ENCODE results near the gene RBM26.

RBM26 gene

DNA sequence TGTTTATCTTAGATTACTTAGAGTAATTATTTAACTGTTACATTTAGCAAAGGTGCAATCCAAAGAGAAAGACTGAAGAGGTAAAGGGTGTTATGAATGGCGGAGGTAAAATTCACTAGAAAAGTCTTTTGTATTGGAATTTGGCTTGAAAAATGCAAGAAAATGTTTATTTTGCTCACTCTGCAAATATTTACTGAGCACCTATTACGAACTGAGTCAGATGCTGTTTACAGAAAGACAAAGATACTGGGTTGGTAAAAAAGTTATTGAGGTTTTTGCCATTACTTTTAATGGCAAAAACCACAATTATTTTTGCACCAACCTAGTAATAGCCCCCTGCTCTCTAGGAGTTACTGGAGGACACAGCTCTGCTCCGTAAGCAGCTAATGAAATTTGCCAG, 135.2 kb downstream of the RBM26 start:
- no peak for DNase-seq (ENCODE audit: low read depth)
